ENCODE results near the gene CCDC24. TPM values are rescaled to one million over a fixed set of nuclear protein-coding genes. Genes with fewer than 3 reads are reported as not detected.

The CCDC24 gene
- total and polyA plus RNA-seq, 2 of the 4 experiments (the other 2 are of a cell fraction): 1.4 to 4.6 TPM

- Histone ChIP-seq H2AFZ (replicated peaks; ENCODE audit: low read length, poor library complexity) (peak overlapping the region; percentile 95), H2AK9ac (replicated peaks; ENCODE audit: low read depth, low read length, poor library complexity) (peak overlapping the region; percentile 97), H4K8ac (ENCODE audit: low read depth in 2 of 2, low read length in 2 of 2) (peak overlapping the region; percentile 85 to 89), H4K5ac (ENCODE audit: low read depth, low read length) (peak overlapping the region; percentile 47; the same call in 1 of the 2 replicates), H3K4me1 (ENCODE audit: control insufficient read depth, insufficient read depth, low read length) (peaks cover 15% of the 10 kb centered on the region), H2BK5ac (ENCODE audit: low read depth, low read length, poor library complexity, severe bottlenecking) (peak overlapping the region; percentile 93), H2BK15ac (ENCODE audit: low read depth, low read length) (peak overlapping the region; percentile 65; the same call in 2 of the 3 replicates), H3K9ac (ENCODE audit: low read depth, low read length) (peak overlapping the region; percentile 89), H4K91ac (ENCODE audit: insufficient read depth, low read depth, low read length) (peak overlapping the region; percentile 81), H3K14ac (replicated peaks; ENCODE audit: low read depth, low read length) (peak overlapping the region; percentile 93; the same call in 1 of the 2 replicates), H3K9me3 (ENCODE audit: control insufficient read depth, insufficient read depth, low read length) (no peaks in the 10 kb centered on the region), H3K79me1 (ENCODE audit: low read depth in 1 of 2, low read length in 2 of 2) (peaks cover 0 to 14% of the 10 kb centered on the region in 2 experiments; a peak in 2 of 4 replicates), H3K4ac (ENCODE audit: low read depth, low read length) (peak overlapping the region; percentile 88), H3K36me3 (ENCODE audit: control insufficient read depth, insufficient read depth, low read length) (no peaks in the 10 kb centered on the region), H3K4me2 (ENCODE audit: low read depth, low read length) (peak overlapping the region; percentile 97), H4K20me1 (ENCODE audit: insufficient read depth, low read length) (no peaks in the 10 kb centered on the region), H3K27me3 (ENCODE audit: control insufficient read depth, insufficient read depth, low read length) (no peaks in the 10 kb centered on the region), H3K56ac (ENCODE audit: extremely low read depth, insufficient read depth, low read length) (peak overlapping the region; percentile 66; the same call in 1 of the 2 replicates), H3K27ac (ENCODE audit: insufficient read depth, low read length) (peak overlapping the region; percentile 88), H2BK120ac (ENCODE audit: low read depth, low read length) (peak overlapping the region; percentile 88), H2AK5ac (ENCODE audit: low read depth, low read length) (peak overlapping the region; percentile 61; the same call in 1 of the 2 replicates), H3K4me3 (ENCODE audit: insufficient read depth, low read depth, low read length) (peak overlapping the region; percentile 88), H3K18ac (ENCODE audit: low read depth, low read length) (peak overlapping the region; percentile 79), H2BK20ac (ENCODE audit: low read depth, low read length) (no peak overlapping the region), H3K23ac (ENCODE audit: low read depth, low read length) (peak overlapping the region; percentile 62), H3K9me1 (ENCODE audit: insufficient read depth, low read length) (0 out of 2 replicates have a peak, but pooled peaks cover 7% of the 10 kb centered on the region)
- CTCF ChIA-PET: interaction anchor here (0.6 to 2.5 kb wide), 2 partner anchors 24 to 318 kb away, joined by 6 to 9 read pairs; no protein-coding TSS in a partner anchor
- TF ChIP-seq MXI1 (IDR thresholded peaks at IDR 0.05; ENCODE audit: borderline replicate concordance, low read depth, low read length) (peak; percentile 94), FOS (IDR thresholded peaks at IDR 0.05; ENCODE audit: low read depth, low read length) (no peak), POLR2A (IDR thresholded peaks at IDR 0.05; ENCODE audit: low read depth, low read length) (peak; percentile 83), BHLHE40 (IDR thresholded peaks at IDR 0.05; ENCODE audit: low read depth, low read length) (0 out of 2 replicates have a peak, but pooled peaks have one; percentile 52), USF2 (IDR thresholded peaks at IDR 0.05; ENCODE audit: low read depth, low read length) (peak; percentile 55; the same call in 1 of the 2 replicates), MAZ (IDR thresholded peaks at IDR 0.05; ENCODE audit: borderline replicate concordance, low read depth, low read length) (peak; percentile 29; the same call in 1 of the 2 replicates)
- no TSS peak for BruUV-seq (replicated peaks)
- dilution Hi-C loops (cut with HindIII; ENCODE audit: low sequenced_read_pairs, unreplicated experiment): no loop called here
- DNase-seq (peak; percentile 86), ATAC-seq (ENCODE audit: low read depth) (peak; percentile 82)
- intact Hi-C loops (cut with micrococcal nuclease): no loop called here
- 1% methylated on average over 33 of the region's 75 CpGs; no CpG with 5 or more reads in 1 of the 2 experiments for WGBS, 2 experiments (ENCODE audit: extremely low coverage in 2 of 2, insufficient read length in 1 of 2)
- POLR2A ChIA-PET (ENCODE audit: unreplicated experiment): no interaction called here
- in situ Hi-C loops (cut with MboI; ENCODE audit: low sequenced_read_pairs): no loop called here
These were observed 38.7 kb downstream of the CCDC24 start for GRCh38 chr1:44029911-44030604.
